ENCODE measurements around the gene MAP4K1.

GRCh38 chr19:38539751-38540150, 78.0 kb downstream of the MAP4K1 start:
- no peak for TF ChIP-seq POLR2A (IDR thresholded peaks at IDR 0.05)
- TF ChIP-seq EP300 (IDR thresholded peaks at IDR 0.05) = no peak
- no peak for TF ChIP-seq CTCF (IDR thresholded peaks at IDR 0.05)
- no peak for TF ChIP-seq POLR2AphosphoS5 (IDR thresholded peaks at IDR 0.05)

All from suprapubic skin (tissue), 4 donors.